CD8-positive, alpha-beta memory T cell (primary cell): ENCODE measurements around the gene USP17L20. TPM values are rescaled to one million over a fixed set of nuclear protein-coding genes. Genes with fewer than 3 reads are reported as not detected.

Experiments used
- polyA plus RNA-seq: library from polyadenylated mRNA; unstranded; fragments of 300-500 nt; fragmentation: Illumina TruSeq; gene quantifications from one replicate; pipeline ENCODE4 v1.2.3, GENCODE V29; 2021
- total RNA-seq, 2 experiments: library from RNA; stranded (reverse); gene quantifications; one replicate each; pipeline ENCODE4 v1.2.3, GENCODE V29; 2021

USP17L20 gene
- total and polyA plus RNA-seq, 3 experiments from 2014 or later: not detected

Other genes with a start within 250 kb of the USP17L20 start
- gene FAM90A26, start 87.7 kb upstream of the USP17L20 start, total RNA-seq: not detected
- gene FAM90A26, start 87.7 kb upstream of the USP17L20 start, polyA plus RNA-seq: not detected
- gene USP17L10, start 47.5 kb upstream of the USP17L20 start, total RNA-seq: not detected
- gene USP17L10, start 47.5 kb upstream of the USP17L20 start, polyA plus RNA-seq: not detected
- gene USP17L11, start 42.7 kb upstream of the USP17L20 start, total RNA-seq: under 1 TPM in 1 of 2 experiments, not detected in 1; 0.13 TPM
- not detected for gene USP17L11, start 42.7 kb upstream of the USP17L20 start, polyA plus RNA-seq
- not detected for gene USP17L12, start 38.0 kb upstream of the USP17L20 start, total RNA-seq
- gene USP17L12, start 38.0 kb upstream of the USP17L20 start, polyA plus RNA-seq: not detected
- not detected for gene USP17L13, start 33.2 kb upstream of the USP17L20 start, total RNA-seq
- not detected for gene USP17L13, start 33.2 kb upstream of the USP17L20 start, polyA plus RNA-seq
- not detected for gene USP17L15, start 23.7 kb upstream of the USP17L20 start, total RNA-seq
- not detected for gene USP17L15, start 23.7 kb upstream of the USP17L20 start, polyA plus RNA-seq
- not detected for gene USP17L17, start 14.2 kb upstream of the USP17L20 start, total RNA-seq
- gene USP17L17, start 14.2 kb upstream of the USP17L20 start, polyA plus RNA-seq: not detected
- gene USP17L18, start 9.5 kb upstream of the USP17L20 start, total RNA-seq: not detected
- gene USP17L18, start 9.5 kb upstream of the USP17L20 start, polyA plus RNA-seq: not detected
- not detected for gene USP17L19, start 4.7 kb upstream of the USP17L20 start, total RNA-seq
- not detected for gene USP17L19, start 4.7 kb upstream of the USP17L20 start, polyA plus RNA-seq
- gene USP17L21, start 4.7 kb downstream of the USP17L20 start, total RNA-seq: not detected
- gene USP17L21, start 4.7 kb downstream of the USP17L20 start, polyA plus RNA-seq: not detected
- not detected for gene USP17L22, start 9.5 kb downstream of the USP17L20 start, total RNA-seq
- not detected for gene USP17L22, start 9.5 kb downstream of the USP17L20 start, polyA plus RNA-seq
- not detected for gene USP17L24, start 67.0 kb downstream of the USP17L20 start, total RNA-seq
- not detected for gene USP17L24, start 67.0 kb downstream of the USP17L20 start, polyA plus RNA-seq
- not detected for gene USP17L25, start 71.8 kb downstream of the USP17L20 start, total RNA-seq
- not detected for gene USP17L25, start 71.8 kb downstream of the USP17L20 start, polyA plus RNA-seq
- gene USP17L26, start 76.5 kb downstream of the USP17L20 start, total RNA-seq: not detected
- not detected for gene USP17L26, start 76.5 kb downstream of the USP17L20 start, polyA plus RNA-seq
- not detected for gene USP17L5, start 81.3 kb downstream of the USP17L20 start, total RNA-seq
- not detected for gene USP17L5, start 81.3 kb downstream of the USP17L20 start, polyA plus RNA-seq
- gene USP17L27, start 86.0 kb downstream of the USP17L20 start, total RNA-seq: not detected
- not detected for gene USP17L27, start 86.0 kb downstream of the USP17L20 start, polyA plus RNA-seq
- not detected for gene USP17L28, start 90.8 kb downstream of the USP17L20 start, total RNA-seq
- not detected for gene USP17L28, start 90.8 kb downstream of the USP17L20 start, polyA plus RNA-seq
- gene USP17L29, start 95.5 kb downstream of the USP17L20 start, total RNA-seq: not detected
- gene USP17L29, start 95.5 kb downstream of the USP17L20 start, polyA plus RNA-seq: not detected
- not detected for gene USP17L30, start 105.0 kb downstream of the USP17L20 start, total RNA-seq
- not detected for gene USP17L30, start 105.0 kb downstream of the USP17L20 start, polyA plus RNA-seq
- not detected for gene DEFB131A, start 186.3 kb downstream of the USP17L20 start, total RNA-seq
- gene DEFB131A, start 186.3 kb downstream of the USP17L20 start, polyA plus RNA-seq: not detected